Activated T-cell treated with anti-CD3 and anti-CD28 coated beads, Interleukin-2, amount 50 U/mL, for 4 hours (primary cell): ENCODE measurements around the gene ACTN4. TPM values are rescaled to one million over a fixed set of nuclear protein-coding genes. Genes with fewer than 3 reads are reported as not detected.

Experiments
- ATAC-seq, 2 donors: fragments of 200-7000 bp; cut with Tn5 transposase; one replicate each; pipeline ENCODE4 v1.10.0; 2021
- DNase-seq: peaks from one replicate; pipeline ENCODE4 v3.0.0-alpha.2; 2020
- H3K27me3 Mint-ChIP-seq: one replicate; pipeline ENCODE4 v1.8.0; 2021; ENCODE audit warnings: low read depth, mixed read lengths
- H3K36me3 Mint-ChIP-seq: one replicate; pipeline ENCODE4 v1.8.0; 2022; ENCODE audit warnings: mixed read lengths; ENCODE audit not compliant: insufficient read depth
- H3K4me1 Mint-ChIP-seq: one replicate; pipeline ENCODE4 v1.8.0; 2021; ENCODE audit warnings: low read depth, mixed read lengths
- H3K4me3 Mint-ChIP-seq: one replicate; pipeline ENCODE4 v1.8.0; 2021; ENCODE audit warnings: mild to moderate bottlenecking, moderate library complexity, mixed read lengths
- H3K9me3 Mint-ChIP-seq: one replicate; pipeline ENCODE4 v1.8.0; 2021; ENCODE audit warnings: mixed read lengths
- total RNA-seq, 3 donors: library from RNA; stranded (reverse); gene quantifications; one replicate each; pipeline ENCODE4 v1.2.1, GENCODE V29; 2021

Gene ACTN4
- total RNA-seq, 3 donors from 2014 or later: 215 to 233 (median 230) TPM

- ATAC-seq: no peak
- peaks cover 2% of the 10 kb centered on the region for H3K4me1 Mint-ChIP-seq
These were observed 60.2 kb downstream of the ACTN4 start for GRCh38 chr19:38707512-38708114.

GRCh38 chr19:38708413-38709024, 61.1 kb downstream of the ACTN4 start:
- no peak for ATAC-seq
- H3K4me3 Mint-ChIP-seq: no peak overlapping the region
- no peaks in the 10 kb centered on the region for H3K9me3 Mint-ChIP-seq
- H3K27me3 Mint-ChIP-seq: no peaks in the 10 kb centered on the region
- DNase-seq: no peak
- peaks cover 24% of the 10 kb centered on the region for H3K36me3 Mint-ChIP-seq
- peaks cover 2% of the 10 kb centered on the region for H3K4me1 Mint-ChIP-seq

More at GRCh38 chr19:38707512-38708114, 60.2 kb downstream of the ACTN4 start:
- Mint-ChIP-seq H3K36me3 (peaks cover 24% of the 10 kb centered on the region), H3K27me3 (no peaks in the 10 kb centered on the region), H3K9me3 (no peaks in the 10 kb centered on the region), H3K4me3 (no peak overlapping the region)
- no peak for DNase-seq

- Mint-ChIP-seq H3K27me3 (no peaks in the 10 kb centered on the region), H3K4me3 (no peak overlapping the region), H3K4me1 (peaks cover 2% of the 10 kb centered on the region), H3K36me3 (peaks cover 24% of the 10 kb centered on the region), H3K9me3 (no peaks in the 10 kb centered on the region)
- no peak for ATAC-seq
- no peak for DNase-seq
These were observed 61.7 kb downstream of the ACTN4 start for GRCh38 chr19:38709119-38709518.

- H3K4me3 Mint-ChIP-seq: no peak overlapping the region
- DNase-seq (no peak), ATAC-seq (no peak)
- H3K9me3 Mint-ChIP-seq: no peaks in the 10 kb centered on the region
- peaks cover 21% of the 10 kb centered on the region for H3K36me3 Mint-ChIP-seq
- no peaks in the 10 kb centered on the region for H3K4me1 Mint-ChIP-seq
- no peaks in the 10 kb centered on the region for H3K27me3 Mint-ChIP-seq
These were observed 62.4 kb downstream of the ACTN4 start for GRCh38 chr19:38709671-38710415.

- no peaks in the 10 kb centered on the region for H3K9me3 Mint-ChIP-seq
- no peak overlapping the region for H3K4me3 Mint-ChIP-seq
- no peaks in the 10 kb centered on the region for H3K4me1 Mint-ChIP-seq
These were observed 62.9 kb downstream of the ACTN4 start for GRCh38 chr19:38710416-38710702.

GRCh38 chr19:38710928-38711725, 63.7 kb downstream of the ACTN4 start:
- H3K4me3 Mint-ChIP-seq: no peak overlapping the region
- ATAC-seq (no peak), DNase-seq (no peak)
- peaks cover 18% of the 10 kb centered on the region for H3K36me3 Mint-ChIP-seq
- no peaks in the 10 kb centered on the region for H3K27me3 Mint-ChIP-seq
- H3K4me1 Mint-ChIP-seq: no peaks in the 10 kb centered on the region
- H3K9me3 Mint-ChIP-seq: no peaks in the 10 kb centered on the region

More at GRCh38 chr19:38710416-38710702, 62.9 kb downstream of the ACTN4 start:
- no peaks in the 10 kb centered on the region for H3K27me3 Mint-ChIP-seq
- no peak for DNase-seq
- peaks cover 21% of the 10 kb centered on the region for H3K36me3 Mint-ChIP-seq
- ATAC-seq: no peak

- Mint-ChIP-seq H3K9me3 (no peaks in the 10 kb centered on the region), H3K4me3 (no peak overlapping the region), H3K36me3 (peaks cover 18% of the 10 kb centered on the region), H3K27me3 (no peaks in the 10 kb centered on the region), H3K4me1 (no peaks in the 10 kb centered on the region)
- DNase-seq: no peak
- no peak for ATAC-seq
These were observed 64.3 kb downstream of the ACTN4 start for GRCh38 chr19:38711726-38712153.

GRCh38 chr19:38712161-38712748, 64.8 kb downstream of the ACTN4 start:
- Mint-ChIP-seq H3K36me3 (peaks cover 16% of the 10 kb centered on the region), H3K4me1 (no peaks in the 10 kb centered on the region), H3K4me3 (no peak overlapping the region), H3K27me3 (no peaks in the 10 kb centered on the region), H3K9me3 (no peaks in the 10 kb centered on the region)
- DNase-seq: no peak
- ATAC-seq: no peak

GRCh38 chr19:38713227-38713649, 65.8 kb downstream of the ACTN4 start:
- ATAC-seq (no peak), DNase-seq (no peak)
- H3K4me3 Mint-ChIP-seq: no peak overlapping the region
- no peaks in the 10 kb centered on the region for H3K27me3 Mint-ChIP-seq
- peaks cover 18% of the 10 kb centered on the region for H3K36me3 Mint-ChIP-seq
- no peaks in the 10 kb centered on the region for H3K9me3 Mint-ChIP-seq
- H3K4me1 Mint-ChIP-seq: no peaks in the 10 kb centered on the region

- H3K4me3 Mint-ChIP-seq: no peak overlapping the region
- no peaks in the 10 kb centered on the region for H3K27me3 Mint-ChIP-seq
- no peaks in the 10 kb centered on the region for H3K4me1 Mint-ChIP-seq
- H3K36me3 Mint-ChIP-seq: peaks cover 14% of the 10 kb centered on the region
- ATAC-seq (no peak), DNase-seq (no peak)
- no peaks in the 10 kb centered on the region for H3K9me3 Mint-ChIP-seq
These were observed 66.4 kb downstream of the ACTN4 start for GRCh38 chr19:38713865-38714264.

GRCh38 chr19:38714354-38714778, 66.9 kb downstream of the ACTN4 start:
- no peaks in the 10 kb centered on the region for H3K27me3 Mint-ChIP-seq
- no peak overlapping the region for H3K4me3 Mint-ChIP-seq

GRCh38 chr19:38715555-38715954, 68.1 kb downstream of the ACTN4 start:
- Mint-ChIP-seq H3K4me1 (no peaks in the 10 kb centered on the region), H3K9me3 (no peaks in the 10 kb centered on the region), H3K36me3 (peaks cover 11% of the 10 kb centered on the region), H3K4me3 (no peak overlapping the region), H3K27me3 (no peaks in the 10 kb centered on the region)
- ATAC-seq (no peak), DNase-seq (no peak)

More at GRCh38 chr19:38714354-38714778, 66.9 kb downstream of the ACTN4 start:
- Mint-ChIP-seq H3K4me1 (no peaks in the 10 kb centered on the region), H3K9me3 (no peaks in the 10 kb centered on the region), H3K36me3 (peaks cover 14% of the 10 kb centered on the region)
- ATAC-seq (no peak), DNase-seq (no peak)

GRCh38 chr19:38717051-38717450, 69.6 kb downstream of the ACTN4 start:
- Mint-ChIP-seq H3K4me1 (no peaks in the 10 kb centered on the region), H3K9me3 (no peaks in the 10 kb centered on the region), H3K27me3 (no peaks in the 10 kb centered on the region), H3K4me3 (no peak overlapping the region), H3K36me3 (peaks cover 8% of the 10 kb centered on the region)
- DNase-seq (no peak), ATAC-seq (no peak)

- no peak overlapping the region for H3K4me3 Mint-ChIP-seq
- no peaks in the 10 kb centered on the region for H3K9me3 Mint-ChIP-seq
- H3K27me3 Mint-ChIP-seq: no peaks in the 10 kb centered on the region
- DNase-seq: no peak
- peaks cover 8% of the 10 kb centered on the region for H3K36me3 Mint-ChIP-seq
- H3K4me1 Mint-ChIP-seq: no peaks in the 10 kb centered on the region
- no peak for ATAC-seq
These were observed 70.4 kb downstream of the ACTN4 start for GRCh38 chr19:38717855-38718254.
